NCI-H774 (cell line): ENCODE results near the gene ALDH16A1.

ENCODE experiments used
- DNase-seq: peaks from one replicate; lab custom pipeline; 2025; lab: John Stamatoyannopoulos, UW

ALDH16A1 gene

DNA sequence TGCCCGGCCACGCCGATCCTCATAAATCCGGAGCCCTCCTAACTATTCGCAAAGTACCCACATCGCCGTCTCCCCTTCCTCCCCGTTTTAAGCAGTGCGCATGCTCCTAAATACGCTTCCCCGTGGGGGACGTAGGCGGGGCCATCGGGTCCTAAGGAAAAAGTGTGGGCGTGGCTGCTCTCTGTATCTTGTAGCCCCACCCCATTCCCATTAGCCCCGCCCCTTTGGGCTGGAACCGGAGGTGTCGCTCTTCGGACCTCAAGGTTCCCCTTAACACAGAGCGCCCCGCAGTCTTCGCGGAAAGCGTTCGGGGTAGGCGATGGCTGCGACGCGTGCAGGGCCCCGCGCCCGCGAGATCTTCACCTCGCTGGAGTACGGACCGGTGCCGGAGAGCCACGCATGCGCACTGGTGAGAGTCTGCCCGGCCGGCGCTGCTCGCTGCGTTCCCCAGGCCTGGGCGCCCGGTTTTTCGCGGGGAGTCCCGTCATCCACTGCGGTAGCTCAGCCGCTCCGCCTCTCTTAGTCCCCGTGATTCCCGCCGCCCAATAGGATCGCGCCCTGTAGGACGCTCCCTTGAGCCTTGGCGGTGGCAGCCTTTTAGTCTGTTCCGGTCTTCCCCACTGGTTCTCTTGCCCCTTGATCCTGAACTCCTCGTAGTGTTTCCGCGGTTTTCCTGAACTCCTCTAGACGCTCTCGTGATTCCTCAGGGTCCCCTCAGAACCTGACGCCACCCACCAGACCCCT, at the start of gene ALDH16A1:
TSS of gene ALDH16A1 (plus strand) at position 213 of the 744 bp plus-strand sequence. CDS start at position 320, 107 bp downstream.
- DNase-seq = peak; percentile 96

DNA sequence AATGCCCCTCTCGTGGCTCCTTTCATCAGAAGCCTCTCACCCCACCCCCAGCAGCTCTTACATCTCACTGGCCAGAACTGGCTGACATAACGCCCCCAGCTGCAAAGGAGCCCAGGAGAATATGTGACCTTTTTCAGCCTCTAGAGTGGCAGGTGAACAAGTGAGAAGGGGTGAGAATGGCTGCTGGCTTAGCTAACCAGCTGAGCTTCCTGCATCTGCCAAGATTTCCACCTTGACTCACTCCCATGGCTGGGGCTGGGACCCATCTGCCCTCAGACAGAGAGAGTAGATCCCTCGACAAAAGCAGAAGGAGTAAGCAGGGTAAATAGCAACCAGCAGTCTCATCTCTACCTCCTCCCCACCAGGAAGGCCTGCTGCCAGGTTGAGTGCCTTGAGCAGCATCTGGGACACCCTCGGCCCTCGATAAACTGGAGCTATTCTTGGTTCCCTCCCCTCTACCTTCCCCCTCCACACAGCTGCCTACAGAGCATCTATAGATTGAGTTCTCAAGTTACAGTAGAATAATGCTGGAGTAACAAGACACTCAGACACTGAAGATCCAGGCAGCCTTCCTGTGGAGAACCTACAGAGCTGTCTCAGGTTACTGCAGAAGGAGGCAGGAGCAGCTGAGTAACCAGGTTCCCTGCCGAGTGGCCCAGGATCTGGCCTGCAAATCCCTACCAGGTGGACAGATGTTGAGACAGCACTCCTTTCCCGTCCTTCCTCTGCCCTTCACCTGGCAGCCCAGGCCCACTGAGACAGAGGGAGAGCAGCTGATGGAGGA, 49.4 kb upstream of the ALDH16A1 start:
- DNase-seq = no peak

DNA sequence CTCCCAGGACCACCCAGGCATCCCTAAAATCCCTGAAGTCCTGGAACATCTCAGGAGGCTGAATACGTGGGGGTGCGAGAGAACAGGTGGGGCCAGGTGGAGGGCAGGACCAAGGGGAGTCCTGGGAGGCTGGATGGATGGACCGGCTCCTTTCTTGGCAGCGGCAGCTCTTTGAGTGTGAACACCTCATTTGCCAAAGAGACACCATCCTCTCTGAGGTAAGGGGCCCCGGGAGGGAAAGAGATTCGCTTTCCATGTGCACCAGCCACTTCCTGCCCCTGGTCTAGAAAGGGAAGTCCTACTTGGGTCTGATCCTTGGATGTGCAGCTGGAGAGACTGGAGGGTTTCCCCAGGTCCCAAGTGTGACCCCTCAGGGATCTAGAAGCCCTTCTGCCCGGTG, 45.9 kb upstream of the ALDH16A1 start:
- DNase-seq = no peak

DNA sequence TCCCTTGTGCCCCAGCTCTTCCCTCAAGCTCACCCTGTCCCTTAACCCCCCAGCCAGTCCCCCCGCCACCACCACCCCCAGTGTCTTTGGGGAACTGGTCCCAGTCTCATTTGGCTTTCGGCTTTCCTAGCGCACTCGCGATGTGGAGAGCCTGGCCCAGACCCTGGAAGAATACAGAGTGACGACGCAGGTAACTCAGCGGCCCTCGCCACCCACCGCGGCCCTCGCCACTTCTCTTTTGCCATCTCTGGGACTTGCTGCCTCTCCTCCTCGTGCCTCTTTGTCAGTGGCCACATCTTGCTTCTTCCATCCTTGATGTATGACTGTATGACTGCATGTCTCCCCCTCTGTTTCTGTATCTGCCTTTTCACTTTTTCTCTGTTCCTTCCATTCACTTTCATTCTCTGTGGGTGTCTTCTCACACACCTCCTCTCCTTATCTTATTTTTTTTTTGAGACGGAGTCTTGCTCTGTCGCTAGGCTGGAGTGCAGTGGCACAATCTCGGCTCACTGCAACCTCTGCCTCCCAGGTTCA, 45.5 kb upstream of the ALDH16A1 start:
- DNase-seq = no peak

DNA sequence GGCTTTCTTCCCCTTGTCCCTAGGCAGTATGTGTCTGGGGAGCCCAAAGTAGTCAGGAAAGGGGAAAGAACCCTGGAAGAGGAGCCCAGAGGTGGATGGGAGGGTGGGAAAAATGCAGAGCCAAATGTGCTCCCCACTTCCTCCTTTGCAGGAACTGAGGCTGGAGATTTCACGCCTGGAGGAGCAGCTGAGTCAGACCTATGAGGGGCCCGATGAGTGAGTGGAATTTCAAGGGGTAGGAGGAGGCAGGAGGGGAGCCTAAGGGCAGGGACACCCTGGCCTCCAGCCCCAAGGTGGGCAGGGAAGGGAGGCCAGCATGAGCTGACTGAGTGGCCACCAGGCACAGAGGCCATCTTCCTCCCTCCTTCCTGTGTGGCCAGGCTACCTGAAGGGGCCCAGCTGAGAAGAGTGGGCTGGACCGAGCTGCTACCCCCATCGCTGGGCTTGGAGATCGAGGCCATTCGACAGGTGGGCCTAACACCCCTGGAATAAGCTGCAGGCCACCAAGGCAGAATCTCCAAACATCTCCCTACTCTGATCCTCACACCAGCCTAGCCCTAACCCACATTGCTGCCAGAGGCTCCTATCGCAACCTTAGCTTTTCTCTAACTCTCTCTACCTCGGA, 44.1 kb upstream of the ALDH16A1 start:
- DNase-seq = no peak

DNA sequence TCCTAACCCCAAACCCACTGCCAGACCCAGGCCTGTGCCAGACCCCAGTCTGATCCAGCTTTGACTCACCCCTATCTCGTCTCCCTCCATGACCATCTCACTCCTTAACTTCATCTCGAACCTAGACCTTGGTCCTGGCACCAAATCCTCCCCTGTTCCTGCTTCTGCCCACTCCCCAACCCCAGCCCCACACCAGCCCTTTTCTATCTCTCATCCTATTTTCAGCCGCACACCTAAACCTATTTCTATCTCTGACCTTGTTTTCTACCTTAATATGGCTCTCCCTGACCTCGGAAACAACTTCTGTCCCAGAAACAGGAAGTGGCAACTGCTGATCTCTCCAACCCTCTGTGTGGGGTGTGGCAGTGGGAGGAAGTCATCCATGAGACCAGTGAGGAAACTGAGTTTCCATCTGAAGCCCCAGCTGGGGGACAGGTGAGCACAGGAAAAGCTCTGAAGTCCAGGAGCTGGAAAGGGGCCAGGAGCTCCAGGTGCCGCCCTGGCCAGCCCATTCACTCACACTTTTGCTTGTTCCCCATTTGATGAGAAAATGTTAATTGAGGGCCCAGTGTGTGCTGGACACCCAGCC, 43.5 kb upstream of the ALDH16A1 start:
- DNase-seq = no peak

DNA sequence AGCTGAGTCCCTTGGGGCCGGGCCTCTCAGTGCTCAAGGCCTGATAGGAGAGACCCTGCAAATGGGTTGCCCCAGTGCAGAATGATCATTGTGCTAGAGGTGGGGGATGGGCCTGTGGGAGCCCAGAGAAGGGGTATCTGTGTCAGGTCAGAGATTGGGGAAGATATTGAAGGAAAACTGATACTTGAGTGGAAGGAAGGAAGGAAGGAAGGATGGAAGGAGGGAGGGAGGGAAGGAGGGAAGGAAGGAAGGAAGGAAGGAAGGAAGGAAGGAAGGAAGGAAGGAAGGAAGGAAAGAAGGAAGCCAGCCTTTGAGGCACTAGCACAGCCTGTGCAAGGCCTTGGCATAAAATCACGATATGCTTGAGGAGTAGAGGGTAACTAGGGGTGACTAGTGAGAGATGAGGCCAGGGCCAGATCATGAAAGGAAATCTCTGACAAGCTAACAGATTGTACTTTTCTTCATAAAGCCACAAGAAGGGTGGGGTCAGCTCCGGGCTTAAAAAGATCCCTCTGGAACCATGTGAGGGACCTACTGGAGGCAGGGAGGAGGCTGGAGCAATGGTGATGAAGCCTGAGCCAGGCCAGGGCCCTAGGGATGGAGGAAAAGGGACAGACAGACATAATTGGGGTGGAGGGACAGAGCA, 41.2 kb upstream of the ALDH16A1 start:
- DNase-seq = no peak

DNA sequence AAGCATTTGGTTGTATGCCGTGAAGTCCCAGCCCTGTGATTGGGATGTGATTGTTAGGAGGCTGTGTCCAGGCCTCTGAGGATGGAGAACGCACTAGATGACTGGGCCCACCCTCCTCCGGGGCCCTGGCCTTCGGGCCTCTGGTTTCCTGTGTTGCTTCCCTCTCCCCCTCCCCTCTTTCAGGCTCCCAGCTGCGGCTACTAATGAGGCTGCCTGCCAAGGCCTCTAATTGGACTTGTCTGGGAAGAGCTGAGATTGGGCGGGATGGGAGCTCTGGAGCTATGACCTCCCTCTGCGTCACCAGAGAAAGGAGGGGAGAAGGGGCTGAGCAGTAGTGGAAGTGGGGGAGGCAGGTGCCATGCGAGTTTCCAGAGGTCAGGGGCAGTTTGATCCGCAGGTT, 39.7 kb upstream of the ALDH16A1 start:
- DNase-seq = no peak

DNA sequence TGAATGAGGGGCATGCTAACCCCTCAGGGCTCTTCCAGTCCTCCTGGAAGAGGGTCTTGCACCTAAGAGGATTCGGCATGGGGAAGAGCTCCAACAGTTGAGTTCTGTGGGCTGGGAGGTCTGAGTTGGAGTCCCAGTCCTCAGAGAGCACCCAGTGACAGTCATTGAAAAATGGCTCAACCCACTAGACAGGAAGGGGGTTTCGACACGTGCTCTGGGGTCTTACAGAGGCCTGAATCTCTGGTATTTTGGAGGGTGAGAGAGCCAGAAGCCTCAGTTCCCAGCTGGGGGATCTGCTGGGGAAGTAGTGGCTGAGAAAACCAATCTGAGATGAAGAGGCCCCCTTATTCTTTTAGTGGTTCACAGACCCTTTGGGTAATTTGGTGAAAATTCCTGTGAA, 38.8 kb upstream of the ALDH16A1 start:
- DNase-seq = no peak

DNA sequence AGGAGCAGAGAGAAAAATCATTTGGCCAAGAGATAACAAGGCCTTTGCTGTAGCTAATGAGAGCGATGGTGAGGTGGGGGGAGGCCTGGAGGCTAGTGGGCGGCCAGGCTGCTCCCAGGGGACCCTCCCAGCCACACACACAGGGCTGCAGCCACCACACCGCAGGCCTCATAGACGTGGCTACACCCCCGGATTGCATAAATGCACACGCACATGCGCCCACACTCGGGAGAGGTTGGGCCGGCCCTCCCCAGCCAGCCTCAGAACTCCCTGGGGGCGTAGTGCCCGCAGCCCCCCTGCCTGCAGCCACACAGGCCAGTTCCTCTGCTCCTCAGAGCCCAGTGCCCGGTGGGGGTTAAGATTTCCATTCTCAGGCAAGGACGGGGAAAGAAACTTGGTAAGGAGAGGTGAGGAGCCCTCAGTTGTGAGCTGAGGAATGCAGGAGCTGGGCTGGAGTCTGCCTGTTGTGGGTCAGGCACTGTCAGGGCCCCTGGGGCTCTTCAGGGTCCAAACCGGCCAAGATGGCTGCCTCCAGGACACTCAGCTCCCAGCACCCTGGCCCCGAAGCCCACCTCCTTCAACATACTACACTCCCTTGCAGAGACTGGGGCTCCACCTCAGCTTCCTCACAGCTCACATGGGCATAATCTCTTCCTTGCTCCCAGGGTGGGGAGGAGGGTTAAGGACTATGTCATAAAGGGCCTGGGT, 37.8 kb upstream of the ALDH16A1 start:
- DNase-seq = no peak

DNA sequence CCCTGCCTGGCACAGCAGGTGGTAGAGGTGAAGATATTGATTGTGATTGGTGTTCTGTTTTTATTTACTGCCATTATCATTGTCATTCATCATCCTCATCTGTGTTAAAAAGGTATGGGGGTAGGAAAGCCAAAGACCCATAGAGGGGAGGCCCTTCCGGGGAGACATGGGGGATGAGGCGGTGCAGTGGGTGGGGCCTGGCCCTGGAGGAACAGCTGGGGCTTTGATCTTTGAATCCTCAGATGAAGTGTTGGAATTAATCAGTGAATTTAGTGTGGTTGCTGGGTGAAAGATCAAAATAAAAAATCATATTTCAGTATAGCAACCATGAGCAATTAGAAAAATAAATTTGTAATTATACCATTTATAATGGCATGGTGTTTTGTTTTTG, 37.2 kb upstream of the ALDH16A1 start:
- no peak for DNase-seq

DNA sequence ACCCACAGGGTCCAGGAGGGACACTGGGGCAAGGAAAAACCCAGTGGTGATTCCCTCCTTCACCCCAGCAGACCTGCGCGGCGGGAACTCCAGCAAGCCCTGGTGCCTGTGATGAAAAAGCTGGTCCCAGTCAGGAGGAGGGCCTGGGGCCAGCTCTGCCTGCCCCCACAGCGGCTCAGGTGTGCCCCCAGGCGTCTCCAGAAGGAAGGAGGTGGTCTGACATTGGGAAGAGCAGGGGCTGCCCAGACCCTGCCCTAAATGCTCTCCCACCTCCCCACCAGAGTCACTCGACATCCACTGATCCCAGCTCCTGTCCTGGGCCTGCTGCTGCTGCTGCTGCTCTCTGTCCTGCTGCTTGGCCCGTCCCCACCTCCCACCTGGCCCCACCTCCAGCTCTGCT, 35.9 kb upstream of the ALDH16A1 start:
- no peak for DNase-seq

DNA sequence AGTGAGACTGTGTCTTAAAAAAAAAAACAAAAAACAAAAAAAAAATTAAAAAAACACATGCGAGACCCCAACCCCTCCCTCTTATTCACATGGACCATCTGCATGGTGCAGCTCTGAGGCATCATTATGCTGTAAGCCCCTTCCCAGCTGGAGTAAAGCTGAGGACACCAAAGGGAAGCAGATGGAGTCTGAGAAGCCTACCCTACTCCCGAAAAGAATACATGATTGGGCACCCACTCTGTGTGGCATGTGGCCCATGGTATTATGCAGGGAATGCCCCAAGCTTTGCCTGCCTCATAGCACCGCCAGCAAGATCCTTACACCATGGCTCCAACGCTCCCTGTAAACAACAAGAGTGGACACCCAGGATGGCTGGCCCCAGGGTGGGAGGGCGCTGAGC, 34.5 kb upstream of the ALDH16A1 start:
- no peak for DNase-seq

DNA sequence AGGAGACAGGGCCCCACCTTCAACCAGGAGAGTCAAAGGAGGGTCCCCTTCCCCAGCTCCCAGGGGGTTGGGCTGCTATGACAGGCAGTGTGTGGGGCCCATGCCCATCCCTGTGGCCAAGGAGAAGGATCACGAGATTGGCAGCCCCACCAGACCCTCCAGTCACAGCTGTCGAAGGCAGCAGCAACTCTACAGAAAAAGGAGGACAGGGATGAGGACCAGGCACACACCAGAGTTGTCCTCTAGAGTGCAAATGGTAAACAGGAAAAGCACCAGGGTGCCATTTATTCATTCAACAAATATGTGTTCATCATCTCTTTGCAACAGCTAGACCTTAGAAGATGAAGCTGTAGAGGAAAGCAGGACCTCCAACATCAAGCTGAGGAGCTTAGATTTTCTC, 33.9 kb upstream of the ALDH16A1 start:
- DNase-seq = no peak

DNA sequence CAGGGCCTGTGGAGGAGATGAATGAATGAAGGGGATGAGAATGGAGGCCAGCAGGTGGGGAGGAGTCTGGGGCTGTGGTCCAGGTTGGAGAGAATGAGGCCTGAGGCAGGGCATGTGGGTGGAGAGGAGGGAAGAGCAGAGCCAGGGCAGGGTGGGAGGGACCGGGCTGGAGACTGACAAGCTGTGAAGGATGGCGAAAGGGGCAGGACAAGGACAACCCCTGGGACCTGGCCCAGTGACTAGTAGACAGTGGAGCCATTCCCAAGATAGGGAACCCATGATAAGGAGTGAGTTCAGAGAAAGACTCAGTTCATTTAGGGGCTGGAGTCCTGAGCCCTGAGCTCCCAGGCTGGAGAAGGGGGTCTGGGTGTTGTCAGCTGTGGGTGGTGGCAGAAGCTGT, 32.8 kb upstream of the ALDH16A1 start:
- DNase-seq = no peak

DNA sequence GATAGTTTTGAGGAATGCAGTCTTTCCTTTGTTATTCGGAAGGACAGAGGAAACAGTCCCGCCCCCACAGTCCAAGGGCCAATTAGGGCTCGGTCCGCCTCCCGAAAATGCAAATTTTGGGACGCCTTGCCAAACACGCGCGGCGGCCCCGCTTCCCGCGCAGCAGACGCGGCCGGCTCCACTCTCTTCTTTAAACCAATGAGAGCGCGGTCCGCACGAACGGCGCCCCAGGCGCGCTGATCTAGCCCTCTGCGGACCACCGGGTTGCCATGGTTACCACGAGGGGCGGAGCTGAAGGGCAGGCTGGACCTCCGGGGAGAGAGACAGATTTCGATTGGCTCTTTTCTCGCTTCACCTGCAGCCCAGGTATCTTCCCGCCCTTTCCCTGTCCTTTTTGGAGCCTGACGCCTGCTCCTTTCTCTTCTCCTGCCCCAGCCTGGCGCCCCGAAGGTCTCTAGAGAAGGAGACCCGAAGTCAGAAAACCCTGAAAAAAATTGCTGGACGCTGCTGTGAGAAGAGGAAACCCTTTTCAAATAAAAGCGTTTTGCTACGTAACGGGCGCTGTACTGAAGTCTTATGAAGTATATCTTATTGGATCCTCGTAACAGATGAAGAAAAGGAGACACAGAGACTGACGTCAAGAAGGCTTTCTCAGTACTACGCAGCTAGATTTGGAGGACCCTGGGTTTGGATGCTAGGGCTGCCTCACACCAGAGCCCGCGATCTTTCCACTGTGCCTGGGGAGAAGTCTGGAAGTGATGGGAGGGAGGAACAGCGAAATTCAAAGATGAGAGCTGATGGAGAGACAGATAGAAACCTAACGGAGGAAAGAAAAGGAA, 31.8 kb upstream of the ALDH16A1 start:
- DNase-seq = peak; percentile 26

DNA sequence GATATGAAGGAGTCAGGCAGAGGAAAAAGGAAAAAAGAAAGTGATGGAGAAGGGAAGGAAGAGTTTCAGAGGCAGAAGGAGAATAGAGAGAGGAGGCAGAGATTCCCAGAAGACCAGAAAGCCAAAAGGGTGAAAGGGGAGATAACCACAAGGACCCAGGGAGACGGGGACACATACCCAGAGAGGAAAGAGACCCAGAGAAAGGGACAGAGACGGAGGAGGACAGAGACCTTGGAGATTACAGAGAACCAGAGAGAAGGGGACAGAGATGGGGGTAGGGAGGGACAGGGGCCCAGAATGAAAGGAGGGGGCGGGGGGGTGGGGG, 31.2 kb upstream of the ALDH16A1 start:
- no peak for DNase-seq

DNA sequence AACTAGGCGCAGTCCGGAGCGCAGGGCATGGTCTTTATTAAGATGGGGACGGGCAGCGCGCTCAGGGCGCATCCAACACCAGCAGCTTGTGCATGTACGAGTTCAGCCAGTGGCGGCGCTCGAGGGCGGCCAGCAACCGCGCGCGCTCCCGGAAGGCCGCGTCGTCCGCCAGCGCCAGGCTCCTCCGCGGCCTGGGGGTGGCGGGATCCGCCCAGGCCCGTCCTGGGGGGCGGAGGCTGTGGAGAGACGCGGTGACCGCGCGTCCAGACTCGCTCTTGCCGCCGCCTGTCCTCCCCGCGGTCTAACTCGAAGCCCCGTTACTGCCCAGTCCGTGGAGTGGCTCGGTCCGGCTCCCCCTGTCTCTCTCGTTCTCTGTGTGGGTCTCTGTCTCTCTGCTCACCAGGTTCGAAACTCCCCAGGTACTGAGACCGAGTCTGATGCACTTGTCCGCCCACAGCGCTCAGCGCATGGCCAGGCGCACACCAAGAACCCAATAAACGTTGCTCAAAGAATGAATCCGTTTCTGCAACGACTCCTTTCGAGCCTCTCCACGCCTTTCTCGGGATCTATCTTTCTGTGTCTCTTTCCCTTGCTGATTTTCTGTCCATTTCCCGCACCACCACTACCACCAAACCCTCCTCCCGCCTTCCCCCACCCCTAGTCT, 30.5 kb upstream of the ALDH16A1 start:
- no peak for DNase-seq

DNA sequence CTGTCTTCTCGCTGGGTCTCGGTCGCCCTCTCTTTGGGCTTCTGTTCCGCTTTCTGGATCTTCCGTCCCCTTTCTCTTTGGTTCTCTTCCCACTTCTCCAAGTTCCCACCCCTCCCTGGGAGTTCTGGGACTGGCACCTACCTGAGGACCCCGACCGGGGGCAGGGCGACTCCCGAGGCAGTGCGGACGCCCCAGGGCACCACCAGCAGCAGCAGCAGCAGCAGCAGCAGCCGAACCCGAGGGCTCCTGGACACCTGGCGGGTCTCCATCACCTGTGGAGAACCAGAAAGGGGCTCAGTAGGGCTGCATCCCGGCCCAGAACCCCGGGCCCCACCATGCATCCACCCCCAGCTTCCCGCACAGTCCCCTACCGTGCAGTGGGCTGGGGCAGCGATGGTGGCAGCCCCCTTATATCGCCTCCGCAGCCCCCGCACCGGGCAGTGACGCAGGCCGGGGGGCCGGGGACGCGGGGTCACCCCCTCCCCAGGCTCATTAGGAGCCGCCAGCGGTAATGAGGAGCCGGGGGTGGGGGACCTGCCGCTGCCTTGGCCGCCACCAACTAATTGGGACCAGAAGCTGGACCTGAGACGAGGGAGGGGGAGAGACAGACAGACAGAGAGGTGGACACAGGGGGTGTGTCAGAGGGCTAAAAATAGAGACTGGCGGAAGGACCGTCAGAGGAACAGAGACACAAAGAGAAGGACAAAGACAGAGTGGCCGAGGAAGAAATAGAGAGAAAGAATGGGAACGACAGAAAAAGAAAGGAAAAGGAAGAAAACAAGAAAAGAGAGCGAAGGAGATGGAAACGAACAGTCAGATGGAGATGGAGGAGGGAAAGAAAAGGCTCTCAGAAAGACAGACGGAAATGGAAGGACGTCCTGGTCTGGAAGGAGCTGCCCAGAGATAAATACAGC, 29.7 kb upstream of the ALDH16A1 start, which contains the start of gene PTH2:
TSS of gene PTH2 (minus strand) at position 371 of the 914 bp plus-strand sequence. CDS start at position 269, 102 bp downstream.
- DNase-seq = no peak
